Measurements from ENCODE around the gene MAJIN.

MAJIN gene

DNA sequence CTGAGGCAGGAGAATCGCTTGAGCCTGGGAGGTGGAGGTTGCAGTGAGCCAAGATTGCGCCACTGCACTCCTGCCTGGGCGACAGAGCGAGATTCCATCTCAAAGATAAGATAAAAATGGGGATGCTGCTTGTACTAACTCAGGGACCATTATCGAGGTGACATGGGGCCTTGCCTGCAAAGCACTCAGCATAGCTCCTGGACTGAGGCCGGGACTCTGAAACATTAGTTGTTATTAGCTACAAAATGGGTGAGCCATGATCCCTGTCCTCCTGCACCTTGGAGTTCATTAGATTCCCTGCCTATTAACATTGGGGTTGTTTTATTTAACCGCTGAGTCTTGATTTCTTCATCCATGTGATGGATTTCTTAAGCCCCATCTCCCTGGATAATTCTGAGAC is 42.3 kb downstream of the MAJIN start:
- DNase-seq: no peak

GRCh38 chr11:64928957-64929356 is 43.0 kb downstream of the MAJIN start:
- no peak for DNase-seq

- no peak for DNase-seq
Observed at GRCh38 chr11:64926689-64927088, 45.2 kb downstream of the MAJIN start.

- DNase-seq: no peak
Observed at GRCh38 chr11:64925536-64926436, 46.1 kb downstream of the MAJIN start.

GRCh38 chr11:64924910-64925284 is 47.0 kb downstream of the MAJIN start:
- no peak for DNase-seq

DNA sequence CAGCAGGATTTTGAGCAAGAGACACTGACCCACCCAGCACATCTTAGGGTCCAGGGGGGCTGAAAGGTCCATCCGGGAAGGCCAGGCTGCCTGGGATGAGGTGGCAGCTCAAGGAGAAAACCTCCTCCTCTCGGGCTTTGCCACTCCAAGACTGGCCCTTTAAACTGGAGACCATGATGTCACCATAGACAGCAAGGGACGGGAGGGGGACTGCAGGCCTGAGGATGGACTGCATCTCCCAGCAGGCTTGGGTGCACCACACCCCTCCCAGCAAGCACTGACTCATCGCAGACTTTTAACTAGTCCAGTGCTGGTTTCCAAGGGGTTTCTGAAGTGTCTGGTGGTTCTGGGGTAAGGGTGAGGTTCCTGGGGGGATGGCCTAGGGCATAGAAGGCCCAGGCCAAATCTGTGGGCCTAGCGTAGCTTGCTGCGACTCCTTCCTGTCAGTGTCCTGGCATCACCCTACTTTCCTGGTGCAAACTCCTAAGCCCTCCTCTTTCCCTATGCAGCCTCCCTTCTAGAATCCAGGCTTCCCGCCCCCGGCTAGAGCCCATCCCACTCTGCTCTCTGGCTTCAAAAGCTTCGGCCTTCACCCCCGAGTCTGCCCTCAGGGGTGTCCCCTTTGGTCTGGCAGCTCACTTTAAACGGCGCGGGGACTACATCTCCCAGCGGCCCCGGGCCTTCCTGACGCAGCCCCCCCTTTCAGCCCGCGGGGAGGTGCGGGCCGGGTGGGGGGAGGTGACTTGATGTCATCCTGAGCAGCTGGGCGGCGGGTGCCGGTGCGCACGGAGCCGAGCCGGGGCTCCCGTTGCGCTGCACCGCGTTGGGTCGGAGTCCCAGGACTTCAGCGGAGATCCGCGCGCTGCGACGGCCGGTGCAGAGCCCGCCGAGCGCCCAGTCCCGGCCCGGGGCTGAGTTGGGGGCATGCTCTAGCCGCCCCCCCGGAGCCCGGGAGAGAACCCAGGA is 47.7 kb downstream of the MAJIN start, which contains the start of gene PPP2R5B:
Gene PPP2R5B (plus strand): TSS at position 746 of the 966 bp plus-strand sequence. CDS start 1,046 bp downstream, outside the sequence.
- DNase-seq: no peak

GRCh38 chr11:64923151-64923661 is 48.7 kb downstream of the MAJIN start:
- no peak for DNase-seq

DNA sequence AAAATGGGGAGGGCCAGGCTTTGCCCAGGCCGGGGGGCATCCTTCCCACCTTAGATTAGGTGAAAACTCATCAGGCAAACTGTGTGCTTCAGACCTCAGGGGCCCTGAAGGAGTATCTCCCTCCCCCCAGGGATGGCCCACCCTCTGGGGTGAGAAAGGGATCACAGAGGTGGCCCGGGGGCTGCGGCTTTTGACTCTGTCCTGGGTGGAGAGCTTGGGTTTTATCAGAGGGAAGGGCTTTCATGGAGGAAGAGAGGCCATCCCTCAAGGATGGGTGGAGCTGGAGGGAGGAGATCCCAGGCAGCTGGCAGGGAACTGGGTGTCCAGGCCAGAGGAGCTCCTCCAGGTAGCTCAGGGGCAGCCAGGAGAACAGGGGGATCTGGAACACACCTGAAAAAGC is 50.5 kb downstream of the MAJIN start:
- DNase-seq: no peak

DNA sequence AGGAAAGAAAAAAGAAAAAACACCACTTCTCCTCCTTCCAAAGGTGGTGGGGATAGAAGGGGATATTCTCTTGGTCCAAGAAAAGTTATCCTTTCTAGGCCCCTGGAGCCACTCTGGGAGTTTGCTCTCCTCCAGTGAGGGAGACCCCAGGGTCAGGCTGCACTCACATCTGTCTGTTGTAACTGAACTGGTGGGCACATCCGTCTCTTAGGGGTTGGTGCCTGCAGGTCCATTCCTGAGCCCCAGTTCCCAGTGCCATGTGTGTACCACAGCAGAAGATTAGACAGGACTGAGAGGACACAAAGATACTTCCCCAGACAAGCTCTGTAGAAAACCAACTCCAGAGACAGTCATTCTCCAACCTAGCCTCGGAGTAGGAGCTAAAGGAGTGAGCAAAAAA is 51.8 kb downstream of the MAJIN start:
- DNase-seq: no peak

GRCh38 chr11:64919627-64920026 is 52.3 kb downstream of the MAJIN start:
- DNase-seq: no peak

DNA sequence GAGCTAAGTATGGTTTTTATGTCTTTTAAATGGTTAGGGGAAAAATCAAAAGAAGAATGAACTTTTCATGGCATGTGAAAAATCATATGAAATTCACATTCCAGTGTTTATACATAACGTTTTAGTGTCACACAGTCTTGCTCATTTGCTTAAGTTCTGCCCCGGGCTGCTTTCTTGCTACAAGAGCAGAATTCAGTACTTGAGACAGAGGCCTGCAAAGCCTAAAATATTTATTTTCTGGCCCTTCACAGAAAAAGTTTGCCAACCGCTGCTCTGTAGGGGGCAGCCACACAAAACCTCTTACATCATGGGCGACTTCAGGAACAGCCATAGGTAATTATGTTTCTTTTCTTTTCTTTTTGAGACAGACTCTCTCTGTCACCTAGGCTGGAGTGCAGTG is 53.9 kb downstream of the MAJIN start:
- no peak for DNase-seq

DNA sequence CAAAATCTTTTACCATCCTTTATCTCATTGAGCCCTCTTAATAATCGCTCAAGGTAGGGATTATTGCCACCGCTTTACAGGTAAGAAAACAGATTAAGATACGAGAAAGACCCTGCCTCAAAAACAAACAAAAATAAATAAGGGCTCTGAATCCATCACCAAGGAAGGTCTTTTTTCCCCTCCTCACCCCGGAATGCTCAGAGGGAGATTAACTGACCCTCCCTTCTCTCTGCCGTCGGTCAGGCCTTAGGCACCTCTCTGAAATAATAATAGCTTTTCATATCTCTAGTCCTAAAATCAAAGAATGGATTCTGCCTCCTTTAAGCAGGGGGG is 54.3 kb downstream of the MAJIN start:
- DNase-seq: no peak

GRCh38 chr11:64916775-64917662 is 54.9 kb downstream of the MAJIN start, which contains the start of gene ATG2A:
Gene ATG2A (minus strand): TSS chr11:64917209. CDS start chr11:64917135, 74 bp downstream.
- no peak for DNase-seq

DNA sequence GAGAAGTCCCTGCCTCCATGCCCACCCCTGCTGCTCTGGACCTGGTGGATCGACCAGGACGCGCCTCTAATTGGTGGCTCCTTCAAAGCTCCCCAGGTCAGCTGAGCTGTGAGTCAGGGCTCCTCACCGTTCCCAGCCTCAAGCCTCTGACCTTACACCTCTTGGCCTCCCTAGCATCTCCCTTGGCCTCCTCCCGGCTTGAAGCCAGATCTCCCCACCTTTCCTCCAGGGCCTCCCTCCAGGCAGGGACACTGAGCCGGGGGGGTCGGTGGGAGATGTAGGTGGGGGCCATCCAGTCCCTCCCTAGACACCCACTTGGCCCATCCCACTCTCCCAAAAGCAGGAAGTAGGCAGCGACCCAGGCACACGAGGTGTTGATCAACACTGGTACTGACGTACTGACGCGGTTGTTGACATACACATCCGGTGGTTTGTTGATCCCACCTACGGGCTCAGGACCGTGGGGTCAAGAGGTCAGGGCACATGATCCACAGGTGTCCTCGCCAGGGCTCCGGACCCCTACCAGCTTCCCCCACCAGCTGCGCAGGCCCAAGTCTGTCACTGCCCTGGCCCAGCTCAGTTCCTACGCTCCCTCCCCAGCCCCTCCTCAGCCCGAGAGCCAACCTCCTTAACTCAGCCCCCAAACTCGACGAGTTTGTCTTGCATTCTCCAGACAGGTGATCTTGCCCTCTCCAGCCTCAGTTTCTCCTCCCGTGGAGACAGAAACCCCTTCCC is 55.7 kb downstream of the MAJIN start:
- no peak for DNase-seq

DNA sequence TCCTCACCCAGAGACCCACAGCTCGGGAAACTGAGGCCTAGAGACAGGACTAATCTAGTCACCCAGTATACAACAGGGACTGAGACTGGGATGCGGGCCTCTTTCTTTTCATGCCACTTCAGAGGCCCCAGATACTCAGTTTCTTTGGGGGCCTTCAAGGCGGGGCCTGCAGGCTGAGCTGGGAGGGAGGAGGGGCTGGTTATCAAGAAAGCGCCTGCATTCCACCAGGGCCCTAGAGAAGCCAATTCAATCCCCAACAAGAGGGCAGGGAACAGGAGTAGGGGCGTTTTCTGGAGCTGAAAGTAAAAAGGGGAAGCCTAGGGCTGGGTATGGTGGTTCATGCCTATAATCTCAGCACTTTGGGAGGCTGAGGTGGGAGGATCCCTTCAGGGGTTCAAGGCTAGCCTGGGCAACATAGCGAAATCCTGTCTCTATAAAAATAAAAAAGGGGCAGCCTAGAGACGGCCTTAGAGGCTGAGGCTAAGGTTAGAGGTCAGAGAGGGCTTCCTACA is 56.5 kb downstream of the MAJIN start:
- no peak for DNase-seq

DNA sequence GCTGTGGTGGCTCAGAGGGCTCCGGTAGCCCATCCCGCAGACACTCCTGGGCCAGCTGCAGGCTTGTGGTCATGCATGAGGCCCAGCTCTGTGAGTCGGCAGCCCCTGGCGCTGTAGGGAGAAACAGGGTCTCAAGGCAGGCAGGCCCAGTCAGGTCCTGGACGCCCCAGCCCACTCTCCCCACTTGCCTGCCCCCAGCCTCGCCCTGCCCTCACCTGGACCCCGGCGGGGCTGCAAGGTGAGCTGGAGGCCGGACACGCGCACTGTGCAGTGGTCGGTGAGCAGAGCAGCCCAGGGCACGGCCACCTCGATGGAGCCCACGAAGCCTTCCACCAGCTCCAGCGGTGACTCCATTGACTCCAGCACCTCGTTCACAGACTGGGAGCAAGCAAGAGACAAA is 57.8 kb downstream of the MAJIN start:
- DNase-seq: no peak

DNA sequence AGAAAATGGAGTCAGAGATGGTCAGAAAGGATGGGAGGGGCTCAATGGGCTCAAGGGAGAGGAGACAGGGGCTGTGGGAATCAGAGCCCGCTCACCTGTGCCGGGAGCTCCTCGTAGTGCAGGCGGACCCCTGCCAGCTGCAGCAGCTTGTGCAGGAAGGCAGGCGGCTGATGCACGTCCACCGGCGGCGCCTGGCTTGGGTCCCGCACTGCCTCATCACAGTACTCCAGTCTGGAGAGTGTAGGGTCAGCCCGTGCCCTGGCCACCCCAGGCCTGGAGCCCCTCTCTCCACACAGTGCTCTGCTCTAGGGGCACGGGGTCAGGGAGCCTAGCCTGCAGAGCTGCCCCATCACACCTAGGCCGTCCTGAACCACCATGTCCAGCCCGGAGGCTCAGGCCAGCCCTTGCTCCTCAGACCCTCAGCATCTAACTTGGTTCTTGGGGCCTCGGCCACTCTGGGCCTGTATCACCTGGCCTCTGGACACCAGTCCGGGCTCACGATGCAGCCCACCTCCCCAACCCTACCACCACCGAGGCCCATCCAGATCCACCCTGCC is 58.7 kb downstream of the MAJIN start:
- DNase-seq: no peak

GRCh38 chr11:64911689-64912088 is 60.2 kb downstream of the MAJIN start:
- no peak for DNase-seq

DNA sequence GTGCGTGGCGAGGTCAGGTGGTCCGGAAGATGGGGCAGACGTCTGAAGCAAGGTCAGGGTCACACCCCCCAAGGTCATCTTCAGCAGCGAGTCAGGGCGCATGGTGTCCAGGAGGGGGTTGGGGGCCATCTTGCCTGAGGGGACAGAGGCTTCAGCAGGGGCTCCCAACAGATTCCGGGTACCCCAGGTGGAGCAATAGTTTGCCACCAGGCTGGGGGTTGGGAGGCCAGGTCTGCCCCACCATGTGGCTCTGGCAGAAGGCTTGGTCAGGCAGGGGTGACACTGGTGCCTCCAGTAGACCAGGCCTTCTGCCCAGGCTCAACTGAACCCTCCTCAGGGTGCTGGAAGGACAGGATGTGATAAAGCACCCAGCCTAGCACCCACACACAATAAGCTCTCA is 60.8 kb downstream of the MAJIN start:
- no peak for DNase-seq

DNA sequence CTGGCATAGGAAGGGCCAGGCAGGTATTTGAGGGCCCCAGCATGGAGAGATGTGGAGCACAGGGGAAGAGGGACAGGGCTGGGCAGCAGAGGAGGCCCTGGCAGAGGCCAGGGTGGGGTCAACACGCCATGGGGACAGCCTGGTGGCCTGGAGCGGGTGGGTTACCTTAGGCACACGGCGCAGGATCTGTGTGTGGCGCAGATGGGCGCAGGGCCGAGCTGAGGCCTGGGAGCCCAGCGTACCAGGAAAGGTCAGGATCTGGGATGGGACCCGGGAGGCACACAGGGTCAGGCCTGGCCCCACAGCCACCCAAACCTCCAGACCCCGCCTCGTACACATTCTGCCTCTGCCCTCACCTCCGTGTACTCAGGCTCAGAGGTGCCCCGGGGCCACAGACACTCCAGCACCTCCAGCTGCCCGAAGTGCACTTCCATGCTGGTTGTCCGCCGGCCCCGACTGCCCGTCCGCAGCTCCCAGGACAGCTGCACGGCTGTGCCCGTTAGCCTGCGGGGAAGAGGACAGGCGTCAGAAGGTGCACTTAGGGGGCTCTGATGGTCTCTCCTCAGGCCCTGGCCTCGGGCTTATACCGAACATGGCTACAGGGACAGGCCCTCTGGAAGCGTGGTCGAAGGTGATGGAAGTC is 61.3 kb downstream of the MAJIN start:
- no peak for DNase-seq
